Muscle of leg (tissue), 11 donors: ENCODE data around the gene SH3RF2. TPM values are rescaled to one million over a fixed set of nuclear protein-coding genes. Genes with fewer than 3 reads are reported as not detected.
"Not testable (repeated sequence)": the region's sequence is repeated elsewhere in the genome, so short reads cannot be mapped to it uniquely, and the experiment has no call there.

Experiments
- DNase-seq: peaks from one replicate; pipeline ENCODE4 v3.0.0; 2013
- H3K27ac ChIP-seq: one replicate; pipeline ENCODE4 v1.5.1; 2013; ENCODE audit warnings: mild to moderate bottlenecking, low read length, control low read depth
- H3K27me3 ChIP-seq: one replicate; pipeline ENCODE4 v1.6.1; 2013; ENCODE audit warnings: low read length; ENCODE audit not compliant: control insufficient read depth, insufficient read depth
- H3K36me3 ChIP-seq: one replicate; pipeline ENCODE4 v1.6.1; 2013; ENCODE audit warnings: low read length; ENCODE audit not compliant: control insufficient read depth, insufficient read depth
- H3K4me1 ChIP-seq: one replicate; pipeline ENCODE4 v1.6.1; 2013; ENCODE audit warnings: low read length; ENCODE audit not compliant: control insufficient read depth, insufficient read depth
- H3K4me3 ChIP-seq: one replicate; pipeline ENCODE4 v1.5.1; 2013; ENCODE audit warnings: low read length, control low read depth
- H3K9me3 ChIP-seq: replicated peaks from 2 replicates; pipeline ENCODE4 v1.6.1; 2013; ENCODE audit warnings: low read depth, low read length; ENCODE audit not compliant: control insufficient read depth
- WGBS: methylation state at CpG from one replicate; pipeline ENCODE4 v1.1.5; 2013; ENCODE audit warnings: missing lambda C conversion rate; ENCODE audit not compliant: insufficient coverage; 5-methylcytosine and 5-hydroxymethylcytosine counted together
- polyA plus RNA-seq, 8 donors: library from polyadenylated mRNA; unstranded; fragments of 120-200 nt; gene quantifications; one replicate each; pipeline versions ENCODE4 v1.2.1 to v1.2.3, GENCODE V29; 2013; ENCODE audit warnings: inconsistent platforms in 1 of 8, low replicate concordance in 1 of 8; ENCODE audit not compliant: insufficient read length in 8 of 8, insufficient read depth in 1 of 8
- total RNA-seq: library from RNA; stranded (reverse); fragments of 120-200 nt; gene quantifications from one replicate; pipeline ENCODE4 v1.2.4, GENCODE V29; 2013

SH3RF2 gene
- total and polyA plus RNA-seq, 9 donors: 3.8 to 12.9 (median 8.2) TPM

GRCh38 chr5:145984072-145984471, 47.7 kb downstream of the SH3RF2 start:
- H3K4me1 ChIP-seq: peaks cover 17% of the 10 kb centered on the region
- H3K27me3 ChIP-seq: no peaks in the 10 kb centered on the region
- DNase-seq: peak; percentile 41
- WGBS: 40% methylated on average over 1 of the region's 2 CpGs
- H3K27ac ChIP-seq: peak overlapping the region; percentile 20
- H3K36me3 ChIP-seq: no peaks in the 10 kb centered on the region
- H3K9me3 ChIP-seq: no peaks in the 10 kb centered on the region
- no peak overlapping the region for H3K4me3 ChIP-seq

DNA sequence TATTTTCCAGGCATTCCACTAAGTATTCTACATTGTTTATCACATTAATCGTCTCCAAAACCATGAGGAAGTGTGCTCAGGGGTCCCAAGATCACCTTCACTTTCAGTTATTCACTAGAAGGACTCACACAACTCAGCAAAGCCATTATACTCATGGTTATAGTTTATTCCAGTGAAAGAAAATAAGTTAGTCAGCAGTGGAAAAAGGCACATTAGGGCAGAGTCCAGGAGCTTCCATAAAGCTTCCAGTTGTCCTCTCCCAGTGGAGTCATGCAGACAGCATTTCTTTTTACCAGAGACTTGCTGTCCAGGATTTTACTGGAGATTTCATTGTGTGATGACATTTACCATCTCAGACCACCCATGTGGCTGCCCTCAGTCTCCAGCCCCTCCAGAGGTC, 51.5 kb downstream of the SH3RF2 start:
- no CpG with 5 or more reads among the region's 1 CpG for WGBS
- Histone ChIP-seq H3K27ac (no peak overlapping the region), H3K4me1 (peaks cover 9% of the 10 kb centered on the region)

DNA sequence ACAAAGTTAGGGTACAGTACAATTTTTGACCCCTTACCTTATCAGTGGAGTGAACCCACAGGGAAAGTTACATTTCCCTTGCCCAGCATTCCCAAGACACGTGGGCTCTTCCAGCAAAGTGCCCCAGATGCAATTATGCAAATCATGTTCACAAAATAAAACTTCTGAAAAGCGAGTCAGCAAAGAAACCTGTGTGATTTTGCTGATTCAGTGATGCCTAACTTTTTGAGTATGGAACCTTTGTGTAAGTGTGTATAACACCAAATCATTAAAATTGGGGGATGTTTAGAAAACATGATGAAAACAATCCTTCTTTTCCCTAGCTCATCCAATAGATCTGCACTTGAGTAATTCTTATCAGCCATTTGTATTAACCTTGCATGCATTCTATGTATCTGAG, 52.6 kb downstream of the SH3RF2 start:
- no peak for DNase-seq
- no CpG with 5 or more reads among the region's 2 CpGs for WGBS
- peaks cover 2% of the 10 kb centered on the region for H3K4me1 ChIP-seq
- no peaks in the 10 kb centered on the region for H3K27me3 ChIP-seq
- H3K36me3 ChIP-seq: no peaks in the 10 kb centered on the region
- no peak overlapping the region for H3K4me3 ChIP-seq
- H3K9me3 ChIP-seq: peaks cover 6% of the 10 kb centered on the region
- H3K27ac ChIP-seq: no peak overlapping the region

More for the DNA sequence above, 51.5 kb downstream of the SH3RF2 start:
- no peaks in the 10 kb centered on the region for H3K36me3 ChIP-seq
- no peaks in the 10 kb centered on the region for H3K27me3 ChIP-seq
- DNase-seq: no peak
- no peaks in the 10 kb centered on the region for H3K9me3 ChIP-seq
- no peak overlapping the region for H3K4me3 ChIP-seq

GRCh38 chr5:145989428-145989827, 53.0 kb downstream of the SH3RF2 start:
- no peak for DNase-seq
- Histone ChIP-seq H3K4me1 (peaks cover 2% of the 10 kb centered on the region), H3K27me3 (no peaks in the 10 kb centered on the region), H3K4me3 (no peak overlapping the region), H3K9me3 (peaks cover 6% of the 10 kb centered on the region), H3K36me3 (no peaks in the 10 kb centered on the region), H3K27ac (no peak overlapping the region)
- WGBS: no CpG with 5 or more reads among the region's 2 CpGs

DNA sequence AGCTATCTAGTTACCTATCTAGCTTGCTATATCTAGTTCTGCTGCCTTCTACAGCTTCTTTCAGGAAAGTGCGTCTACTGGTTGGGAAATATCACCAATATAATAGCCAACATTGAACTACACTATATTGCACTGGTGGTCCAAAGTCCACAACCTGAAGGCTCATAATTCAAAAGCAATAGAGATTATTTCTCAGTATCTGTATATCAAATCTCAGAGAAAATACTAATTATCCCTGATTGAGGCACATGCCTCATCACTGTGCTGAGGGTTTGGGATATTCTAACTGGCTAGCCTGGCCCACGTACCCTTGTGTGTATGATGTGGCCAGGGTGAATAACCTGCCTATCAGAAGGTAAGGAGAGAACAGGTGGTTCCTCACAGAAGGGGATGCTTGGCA, 53.8 kb downstream of the SH3RF2 start:
- no peaks in the 10 kb centered on the region for H3K36me3 ChIP-seq
- peaks cover 6% of the 10 kb centered on the region for H3K9me3 ChIP-seq
- H3K4me3 ChIP-seq: no peak overlapping the region
- no peaks in the 10 kb centered on the region for H3K27me3 ChIP-seq
- no peak overlapping the region for H3K27ac ChIP-seq
- no CpG with 5 or more reads among the region's 2 CpGs for WGBS
- H3K4me1 ChIP-seq: peaks cover 2% of the 10 kb centered on the region
- no peak for DNase-seq

DNA sequence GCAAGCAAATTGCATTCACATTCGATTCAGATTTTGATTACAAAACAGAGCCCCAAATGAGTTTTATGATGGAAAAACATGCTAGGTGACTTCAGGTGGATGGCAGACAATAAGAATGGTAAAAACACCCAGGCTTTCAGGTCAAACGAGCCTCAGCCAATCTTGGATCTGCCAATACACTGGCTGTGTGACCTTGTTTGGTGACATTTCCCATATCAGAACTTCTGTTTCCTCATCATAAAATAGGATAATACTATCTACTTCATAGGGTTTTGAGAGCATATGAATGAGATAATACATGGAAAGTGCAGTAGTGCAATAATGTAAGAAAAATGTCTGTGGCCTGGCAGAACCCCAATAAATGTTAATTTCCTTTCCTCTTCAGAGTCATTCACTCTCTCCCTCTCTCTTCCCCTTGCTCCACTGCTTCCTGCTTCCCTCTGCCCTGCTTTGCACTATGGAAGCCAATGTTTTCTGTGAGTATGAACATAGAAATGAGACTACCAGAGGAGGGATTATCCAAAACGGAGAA, 54.7 kb downstream of the SH3RF2 start:
- Histone ChIP-seq H3K27me3 (no peaks in the 10 kb centered on the region), H3K9me3 (peaks cover 6% of the 10 kb centered on the region), H3K4me3 (no peak overlapping the region), H3K4me1 (peaks cover 1% of the 10 kb centered on the region), H3K27ac (no peak overlapping the region), H3K36me3 (no peaks in the 10 kb centered on the region)
- WGBS: 60% methylated on average over 2 of the region's 3 CpGs
- no peak for DNase-seq

- not testable (repeated sequence) for H3K27ac ChIP-seq, H3K36me3 ChIP-seq, H3K27me3 ChIP-seq, H3K4me1 ChIP-seq, H3K9me3 ChIP-seq, DNase-seq, H3K4me3 ChIP-seq
- WGBS: 86% methylated on average over 4 of the region's 4 CpGs
Measured at GRCh38 chr5:145993538-145993937, 57.2 kb downstream of the SH3RF2 start.

DNA sequence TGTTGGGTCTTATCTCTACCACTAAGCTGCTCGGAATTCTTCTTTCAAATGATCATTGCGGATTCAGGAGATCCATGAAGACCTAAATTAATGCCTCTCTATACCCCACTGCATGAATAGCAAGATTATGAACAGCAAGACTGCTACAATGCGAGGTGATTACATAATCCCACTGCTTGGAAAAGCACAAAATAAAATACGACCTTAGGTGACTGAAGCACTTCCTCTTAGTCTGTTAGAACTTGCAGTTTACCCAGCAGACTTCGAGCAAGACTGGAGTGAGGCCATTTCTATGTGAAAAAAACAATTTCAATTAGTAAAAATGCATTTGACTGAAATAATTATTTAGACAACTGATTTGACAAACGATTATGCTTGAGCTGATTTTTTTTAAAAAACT, 59.8 kb downstream of the SH3RF2 start:
- Histone ChIP-seq H3K27ac (no peak overlapping the region), H3K4me1 (no peaks in the 10 kb centered on the region), H3K36me3 (no peaks in the 10 kb centered on the region), H3K9me3 (peaks cover 6% of the 10 kb centered on the region), H3K4me3 (no peak overlapping the region), H3K27me3 (no peaks in the 10 kb centered on the region)
- no peak for DNase-seq
- WGBS: 100% methylated on average over 1 of the region's 6 CpGs

- Histone ChIP-seq H3K9me3 (no peaks in the 10 kb centered on the region), H3K4me3 (no peak overlapping the region), H3K27me3 (no peaks in the 10 kb centered on the region), H3K27ac (no peak overlapping the region), H3K36me3 (no peaks in the 10 kb centered on the region), H3K4me1 (no peaks in the 10 kb centered on the region)
- 80% methylated on average over 1 of the region's 1 CpG for WGBS
- DNase-seq: no peak
Measured at GRCh38 chr5:145999208-145999607, 62.8 kb downstream of the SH3RF2 start.

DNA sequence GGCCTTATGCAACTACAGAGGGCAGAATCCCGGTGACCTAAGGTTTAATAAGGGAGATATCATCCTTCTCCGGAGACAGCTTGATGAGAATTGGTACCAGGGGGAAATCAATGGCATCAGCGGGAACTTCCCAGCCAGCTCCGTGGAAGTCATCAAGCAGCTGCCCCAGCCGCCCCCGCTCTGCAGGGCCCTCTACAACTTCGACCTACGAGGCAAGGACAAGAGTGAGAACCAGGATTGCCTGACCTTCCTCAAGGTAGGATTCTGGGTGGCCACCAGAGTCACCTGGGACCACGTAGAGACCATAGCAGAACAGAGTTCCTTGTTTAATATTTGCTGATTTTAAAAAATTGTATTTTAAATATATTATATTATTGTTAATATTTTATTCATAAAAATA, 63.7 kb downstream of the SH3RF2 start:
- Histone ChIP-seq H3K27me3 (no peaks in the 10 kb centered on the region), H3K27ac (no peak overlapping the region), H3K4me3 (no peak overlapping the region), H3K4me1 (no peaks in the 10 kb centered on the region), H3K36me3 (no peaks in the 10 kb centered on the region), H3K9me3 (no peaks in the 10 kb centered on the region)
- WGBS: 85% methylated on average over 8 of the region's 9 CpGs
- no peak for DNase-seq

- DNase-seq: no peak
- no peaks in the 10 kb centered on the region for H3K4me1 ChIP-seq
- no peak overlapping the region for H3K4me3 ChIP-seq
- no peaks in the 10 kb centered on the region for H3K27me3 ChIP-seq
- WGBS: 89% methylated on average over 2 of the region's 5 CpGs
- no peak overlapping the region for H3K27ac ChIP-seq
- no peaks in the 10 kb centered on the region for H3K9me3 ChIP-seq
- H3K36me3 ChIP-seq: no peaks in the 10 kb centered on the region
Measured at GRCh38 chr5:146001544-146002190, 65.3 kb downstream of the SH3RF2 start.
